ENCODE results near the gene SYNRG. TPM values are rescaled to one million over a fixed set of nuclear protein-coding genes. Genes with fewer than 3 reads are reported as not detected.

SYNRG gene
- total and polyA plus RNA-seq, 4 donors: 6.5 to 20.5 (median 15.9) TPM

DNA sequence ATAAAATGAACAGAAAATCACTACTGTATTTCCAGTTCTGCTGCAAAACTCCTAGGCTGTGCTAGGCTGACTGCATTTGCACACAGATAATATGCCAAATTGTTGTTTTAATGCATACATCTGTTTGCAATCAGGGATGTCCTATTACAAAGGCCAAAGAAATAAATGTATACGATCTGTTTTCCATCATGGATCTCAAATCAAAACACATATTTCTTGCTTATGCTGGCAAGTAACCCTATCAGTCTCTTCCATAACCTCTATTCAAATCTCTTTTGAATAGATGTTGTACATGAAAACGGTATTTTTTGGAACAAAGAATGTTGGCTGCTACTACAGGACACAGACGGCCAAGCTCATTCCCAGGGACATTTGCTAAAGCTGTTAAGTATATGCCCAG lies 62.9 kb downstream of the SYNRG start:
- no peak overlapping the region for H3K4me3 ChIP-seq (ENCODE audit: low read depth in 1 of 3, low read length in 3 of 3)
- H3K4me1 ChIP-seq (ENCODE audit: control insufficient read depth in 4 of 4, insufficient read depth in 4 of 4, low read length in 3 of 4): no peaks in the 10 kb centered on the region
- no peak overlapping the region for H3K27ac ChIP-seq (ENCODE audit: low read depth in 1 of 2, low read length in 2 of 2)
- no peak for DNase-seq (ENCODE audit: low spot score)
- 84% methylated on average over 3 of the region's 3 CpGs for WGBS
- TF ChIP-seq, protein P1, sequence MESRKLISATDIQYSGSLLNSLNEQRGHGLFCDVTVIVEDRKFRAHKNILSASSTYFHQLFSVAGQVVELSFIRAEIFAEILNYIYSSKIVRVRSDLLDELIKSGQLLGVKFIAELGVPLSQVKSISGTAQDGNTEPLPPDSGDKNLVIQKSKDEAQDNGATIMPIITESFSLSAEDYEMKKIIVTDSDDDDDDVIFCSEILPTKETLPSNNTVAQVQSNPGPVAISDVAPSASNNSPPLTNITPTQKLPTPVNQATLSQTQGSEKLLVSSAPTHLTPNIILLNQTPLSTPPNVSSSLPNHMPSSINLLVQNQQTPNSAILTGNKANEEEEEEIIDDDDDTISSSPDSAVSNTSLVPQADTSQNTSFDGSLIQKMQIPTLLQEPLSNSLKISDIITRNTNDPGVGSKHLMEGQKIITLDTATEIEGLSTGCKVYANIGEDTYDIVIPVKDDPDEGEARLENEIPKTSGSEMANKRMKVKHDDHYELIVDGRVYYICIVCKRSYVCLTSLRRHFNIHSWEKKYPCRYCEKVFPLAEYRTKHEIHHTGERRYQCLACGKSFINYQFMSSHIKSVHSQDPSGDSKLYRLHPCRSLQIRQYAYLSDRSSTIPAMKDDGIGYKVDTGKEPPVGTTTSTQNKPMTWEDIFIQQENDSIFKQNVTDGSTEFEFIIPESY (IDR thresholded peaks at IDR 0.05): no peak
- no peak for TF ChIP-seq YY1 (IDR thresholded peaks at IDR 0.05)
- H3K36me3 ChIP-seq (ENCODE audit: control insufficient read depth in 4 of 4, insufficient read depth in 3 of 4, low read depth in 1 of 4, low read length in 3 of 4): peaks cover 6 to 12% (median 10%) of the 10 kb centered on the region in 4 donors
- no peaks in the 10 kb centered on the region for H3K9me3 ChIP-seq (ENCODE audit: control insufficient read depth in 4 of 4, low read length in 3 of 4)
- no peaks in the 10 kb centered on the region for H3K27me3 ChIP-seq (ENCODE audit: control insufficient read depth in 4 of 4, insufficient read depth in 4 of 4, low read length in 3 of 4)
- H3K9ac ChIP-seq (ENCODE audit: low read depth in 1 of 2, low read length in 2 of 2): no peak overlapping the region

DNA sequence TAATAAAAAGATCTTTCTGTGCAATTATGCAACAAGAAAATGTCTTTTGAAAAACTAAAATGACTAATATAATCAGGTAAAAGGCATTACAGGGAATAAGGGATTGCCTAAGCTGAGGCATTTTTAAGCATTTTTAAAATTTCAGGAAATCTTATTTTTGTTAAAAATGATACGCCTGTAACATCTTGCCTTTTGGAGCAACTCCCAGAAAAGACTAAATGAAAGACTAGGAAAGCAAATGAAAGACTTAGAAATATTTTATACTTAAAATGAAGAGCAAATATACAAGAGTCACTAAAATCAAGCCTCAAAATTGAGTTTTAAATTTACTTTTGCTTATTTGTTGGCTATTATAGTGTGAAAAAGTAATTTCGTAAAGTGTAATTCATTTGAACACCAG lies 63.7 kb downstream of the SYNRG start:
- peaks cover 6 to 19% (median 16%) of the 10 kb centered on the region in 4 donors for H3K36me3 ChIP-seq (ENCODE audit: control insufficient read depth in 4 of 4, insufficient read depth in 3 of 4, low read depth in 1 of 4, low read length in 3 of 4)
- 97% methylated on average over 2 of the region's 2 CpGs for WGBS

More for the DNA sequence above, 63.7 kb downstream of the SYNRG start:
- Histone ChIP-seq H3K27me3 (ENCODE audit: control insufficient read depth in 4 of 4, insufficient read depth in 4 of 4, low read length in 3 of 4) (no peaks in the 10 kb centered on the region), H3K9me3 (ENCODE audit: control insufficient read depth in 4 of 4, low read length in 3 of 4) (no peaks in the 10 kb centered on the region), H3K4me3 (ENCODE audit: low read depth in 1 of 3, low read length in 3 of 3) (no peak overlapping the region), H3K4me1 (ENCODE audit: control insufficient read depth in 4 of 4, insufficient read depth in 4 of 4, low read length in 3 of 4) (no peaks in the 10 kb centered on the region), H3K27ac (ENCODE audit: low read depth in 1 of 2, low read length in 2 of 2) (no peak overlapping the region), H3K9ac (ENCODE audit: low read depth in 1 of 2, low read length in 2 of 2) (no peak overlapping the region)
- DNase-seq (ENCODE audit: low spot score): no peak
- TF ChIP-seq, protein P1 (IDR thresholded peaks at IDR 0.05): no peak
- TF ChIP-seq HNF4G (IDR thresholded peaks at IDR 0.05) (no peak), EGR1 (IDR thresholded peaks at IDR 0.05; ENCODE audit: low read depth in 2 of 2) (no peak), RAD21 (IDR thresholded peaks at IDR 0.05) (no peak), FOXA1 (IDR thresholded peaks at IDR 0.05) (no peak), NR2F2 (IDR thresholded peaks at IDR 0.05) (no peak), HNF4A (conservative IDR thresholded peaks at IDR 0.05) (no peak), JUND (IDR thresholded peaks at IDR 0.05) (no peak), TAF1 (conservative IDR thresholded peaks at IDR 0.05) (no peak)
- TF ChIP-seq, protein P2, sequence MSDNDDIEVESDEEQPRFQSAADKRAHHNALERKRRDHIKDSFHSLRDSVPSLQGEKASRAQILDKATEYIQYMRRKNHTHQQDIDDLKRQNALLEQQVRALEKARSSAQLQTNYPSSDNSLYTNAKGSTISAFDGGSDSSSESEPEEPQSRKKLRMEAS (IDR thresholded peaks at IDR 0.05): no peak
- TF ChIP-seq, protein P3, sequence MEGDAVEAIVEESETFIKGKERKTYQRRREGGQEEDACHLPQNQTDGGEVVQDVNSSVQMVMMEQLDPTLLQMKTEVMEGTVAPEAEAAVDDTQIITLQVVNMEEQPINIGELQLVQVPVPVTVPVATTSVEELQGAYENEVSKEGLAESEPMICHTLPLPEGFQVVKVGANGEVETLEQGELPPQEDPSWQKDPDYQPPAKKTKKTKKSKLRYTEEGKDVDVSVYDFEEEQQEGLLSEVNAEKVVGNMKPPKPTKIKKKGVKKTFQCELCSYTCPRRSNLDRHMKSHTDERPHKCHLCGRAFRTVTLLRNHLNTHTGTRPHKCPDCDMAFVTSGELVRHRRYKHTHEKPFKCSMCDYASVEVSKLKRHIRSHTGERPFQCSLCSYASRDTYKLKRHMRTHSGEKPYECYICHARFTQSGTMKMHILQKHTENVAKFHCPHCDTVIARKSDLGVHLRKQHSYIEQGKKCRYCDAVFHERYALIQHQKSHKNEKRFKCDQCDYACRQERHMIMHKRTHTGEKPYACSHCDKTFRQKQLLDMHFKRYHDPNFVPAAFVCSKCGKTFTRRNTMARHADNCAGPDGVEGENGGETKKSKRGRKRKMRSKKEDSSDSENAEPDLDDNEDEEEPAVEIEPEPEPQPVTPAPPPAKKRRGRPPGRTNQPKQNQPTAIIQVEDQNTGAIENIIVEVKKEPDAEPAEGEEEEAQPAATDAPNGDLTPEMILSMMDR (IDR thresholded peaks at IDR 0.05; ENCODE audit: low read depth, low read length, missing input control): no peak
- TF ChIP-seq, protein P4, sequence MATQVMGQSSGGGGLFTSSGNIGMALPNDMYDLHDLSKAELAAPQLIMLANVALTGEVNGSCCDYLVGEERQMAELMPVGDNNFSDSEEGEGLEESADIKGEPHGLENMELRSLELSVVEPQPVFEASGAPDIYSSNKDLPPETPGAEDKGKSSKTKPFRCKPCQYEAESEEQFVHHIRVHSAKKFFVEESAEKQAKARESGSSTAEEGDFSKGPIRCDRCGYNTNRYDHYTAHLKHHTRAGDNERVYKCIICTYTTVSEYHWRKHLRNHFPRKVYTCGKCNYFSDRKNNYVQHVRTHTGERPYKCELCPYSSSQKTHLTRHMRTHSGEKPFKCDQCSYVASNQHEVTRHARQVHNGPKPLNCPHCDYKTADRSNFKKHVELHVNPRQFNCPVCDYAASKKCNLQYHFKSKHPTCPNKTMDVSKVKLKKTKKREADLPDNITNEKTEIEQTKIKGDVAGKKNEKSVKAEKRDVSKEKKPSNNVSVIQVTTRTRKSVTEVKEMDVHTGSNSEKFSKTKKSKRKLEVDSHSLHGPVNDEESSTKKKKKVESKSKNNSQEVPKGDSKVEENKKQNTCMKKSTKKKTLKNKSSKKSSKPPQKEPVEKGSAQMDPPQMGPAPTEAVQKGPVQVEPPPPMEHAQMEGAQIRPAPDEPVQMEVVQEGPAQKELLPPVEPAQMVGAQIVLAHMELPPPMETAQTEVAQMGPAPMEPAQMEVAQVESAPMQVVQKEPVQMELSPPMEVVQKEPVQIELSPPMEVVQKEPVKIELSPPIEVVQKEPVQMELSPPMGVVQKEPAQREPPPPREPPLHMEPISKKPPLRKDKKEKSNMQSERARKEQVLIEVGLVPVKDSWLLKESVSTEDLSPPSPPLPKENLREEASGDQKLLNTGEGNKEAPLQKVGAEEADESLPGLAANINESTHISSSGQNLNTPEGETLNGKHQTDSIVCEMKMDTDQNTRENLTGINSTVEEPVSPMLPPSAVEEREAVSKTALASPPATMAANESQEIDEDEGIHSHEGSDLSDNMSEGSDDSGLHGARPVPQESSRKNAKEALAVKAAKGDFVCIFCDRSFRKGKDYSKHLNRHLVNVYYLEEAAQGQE (IDR thresholded peaks at IDR 0.05): no peak

All from liver (tissue), 9 donors.